ENCODE measurements around the gene ADARB2. TPM values are rescaled to one million over a fixed set of nuclear protein-coding genes. Genes with fewer than 3 reads are reported as not detected.

The ADARB2 gene
- total RNA-seq, 1 experiment from 2014 or later: not detected

DNA sequence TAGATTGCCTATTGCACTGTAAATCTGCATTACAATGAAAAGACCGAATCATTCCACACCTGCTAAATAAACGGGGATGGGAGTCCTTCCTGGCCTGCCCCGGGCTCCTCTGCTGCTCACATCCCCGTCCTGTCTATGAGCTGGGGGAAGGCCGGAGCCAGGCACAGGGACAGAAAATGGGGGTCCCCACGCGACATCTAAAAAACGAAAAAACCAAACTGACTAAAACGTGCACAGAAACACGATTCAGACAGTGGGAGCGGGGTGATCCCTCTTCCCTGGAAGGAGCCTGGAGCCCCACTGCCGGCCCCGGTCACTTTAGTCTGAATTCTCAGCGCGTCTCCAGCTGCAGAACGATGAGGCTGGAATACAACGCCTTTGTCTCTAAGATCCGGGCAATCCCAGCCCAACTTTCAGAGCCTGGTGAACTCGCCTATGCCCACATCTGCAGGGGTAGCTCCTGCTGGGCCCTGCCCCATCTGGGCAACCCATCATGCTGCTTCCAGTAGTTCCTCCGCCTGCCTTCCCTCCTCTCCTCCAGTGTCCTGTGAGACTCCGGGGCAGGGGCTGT, 78.0 kb downstream of the ADARB2 start:
- TF ChIP-seq CTCF (IDR thresholded peaks at IDR 0.05; ENCODE audit: unreplicated experiment): no peak
- Mint-ChIP-seq H3K4me3 (ENCODE audit: low read depth, unreplicated experiment) (no peak overlapping the region), H3K27ac (ENCODE audit: unreplicated experiment) (no peak overlapping the region), H3K36me3 (ENCODE audit: insufficient read depth, unreplicated experiment) (no peaks in the 10 kb centered on the region), H3K9me3 (ENCODE audit: low read depth, unreplicated experiment) (peaks cover 15% of the 10 kb centered on the region), H3K27me3 (ENCODE audit: unreplicated experiment) (peaks cover 43% of the 10 kb centered on the region), H3K4me1 (ENCODE audit: low read depth, unreplicated experiment) (no peaks in the 10 kb centered on the region)
- intact Hi-C loops (cut with micrococcal nuclease; ENCODE audit: unreplicated experiment): no loop called here
- CTCF ChIA-PET: no interaction called here
- DNase-seq: no peak
- BruUV-seq (replicated peaks): no TSS peak

DNA sequence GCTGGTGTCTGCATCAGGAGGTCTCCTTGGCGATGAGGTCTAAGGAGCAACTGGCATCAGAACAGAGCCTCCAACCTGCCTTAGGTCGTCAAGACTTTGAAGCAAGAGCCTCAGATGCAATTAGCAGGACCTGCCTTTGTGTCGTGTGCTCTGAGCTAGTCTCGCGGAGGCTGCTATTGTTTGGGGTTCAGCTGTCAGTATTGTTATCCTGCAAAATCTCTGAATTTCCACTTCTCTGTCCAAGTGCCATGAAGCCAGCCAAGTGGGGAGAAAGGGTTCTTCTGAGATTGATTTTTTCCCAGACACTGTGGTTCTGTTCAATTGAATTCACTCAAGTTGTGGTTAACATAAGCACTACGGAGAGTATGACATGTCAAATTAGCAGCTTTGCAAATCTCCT, 78.7 kb downstream of the ADARB2 start:
- H3K9me3 Mint-ChIP-seq (ENCODE audit: low read depth, unreplicated experiment): peaks cover 15% of the 10 kb centered on the region
- H3K36me3 Mint-ChIP-seq (ENCODE audit: insufficient read depth, unreplicated experiment): no peaks in the 10 kb centered on the region
- BruUV-seq (replicated peaks): no TSS peak
- H3K4me3 Mint-ChIP-seq (ENCODE audit: low read depth, unreplicated experiment): no peak overlapping the region
- H3K27me3 Mint-ChIP-seq (ENCODE audit: unreplicated experiment): peaks cover 43% of the 10 kb centered on the region
- no peak for TF ChIP-seq CTCF (IDR thresholded peaks at IDR 0.05; ENCODE audit: unreplicated experiment)
- no peak for DNase-seq
- H3K4me1 Mint-ChIP-seq (ENCODE audit: low read depth, unreplicated experiment): no peaks in the 10 kb centered on the region
- CTCF ChIA-PET: no interaction called here
- H3K27ac Mint-ChIP-seq (ENCODE audit: unreplicated experiment): no peak overlapping the region
- intact Hi-C loops (cut with micrococcal nuclease; ENCODE audit: unreplicated experiment): no loop called here

DNA sequence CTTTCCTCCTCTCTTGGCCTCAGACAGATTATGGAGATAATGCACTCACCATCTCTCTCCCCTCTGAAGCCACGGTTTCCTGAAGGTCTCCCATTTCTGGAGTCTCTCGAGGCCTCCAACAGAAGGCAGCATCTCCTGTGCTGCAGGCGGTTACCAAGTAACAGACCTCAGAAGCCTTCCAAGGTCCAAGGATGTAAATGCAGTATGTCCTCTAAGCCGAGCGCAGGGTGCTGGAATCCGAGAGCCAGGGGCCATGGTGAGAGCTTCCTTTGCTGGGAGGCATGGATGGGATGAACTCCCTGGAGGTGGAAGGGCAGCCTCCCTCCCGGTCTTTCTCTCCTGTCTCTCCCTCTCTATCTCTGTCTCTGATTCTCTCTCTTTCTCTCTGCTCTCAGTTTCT, 79.8 kb downstream of the ADARB2 start:
- DNase-seq: no peak
- Mint-ChIP-seq H3K27me3 (ENCODE audit: unreplicated experiment) (peaks cover 43% of the 10 kb centered on the region), H3K9me3 (ENCODE audit: low read depth, unreplicated experiment) (peaks cover 15% of the 10 kb centered on the region), H3K4me1 (ENCODE audit: low read depth, unreplicated experiment) (no peaks in the 10 kb centered on the region), H3K36me3 (ENCODE audit: insufficient read depth, unreplicated experiment) (no peaks in the 10 kb centered on the region), H3K4me3 (ENCODE audit: low read depth, unreplicated experiment) (no peak overlapping the region), H3K27ac (ENCODE audit: unreplicated experiment) (no peak overlapping the region)
- CTCF ChIA-PET: no interaction called here
- intact Hi-C loops (cut with micrococcal nuclease; ENCODE audit: unreplicated experiment): no loop called here
- TF ChIP-seq CTCF (IDR thresholded peaks at IDR 0.05; ENCODE audit: unreplicated experiment): no peak
- no TSS peak for BruUV-seq (replicated peaks)

DNA sequence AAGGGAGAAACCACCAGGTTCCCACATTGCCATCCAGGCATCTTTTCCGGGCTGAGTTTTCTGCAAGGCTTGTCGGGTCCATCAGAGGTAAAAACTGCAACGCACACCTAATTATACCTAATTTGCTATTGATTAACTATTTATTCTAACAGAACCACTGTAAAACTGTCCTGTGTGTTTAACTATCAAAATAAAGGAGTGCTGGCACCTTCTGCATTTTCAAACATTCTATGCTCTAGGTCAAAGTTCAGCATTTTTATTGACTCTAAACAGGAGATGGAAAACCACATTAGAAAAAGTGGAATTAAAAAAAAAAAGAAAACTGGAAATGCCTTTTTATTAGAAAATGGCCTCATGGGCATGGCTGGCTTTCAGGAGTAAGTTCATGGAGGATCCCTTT, 82.0 kb downstream of the ADARB2 start:
- DNase-seq: no peak
- intact Hi-C loops (cut with micrococcal nuclease; ENCODE audit: unreplicated experiment): no loop called here
- Mint-ChIP-seq H3K36me3 (ENCODE audit: insufficient read depth, unreplicated experiment) (no peaks in the 10 kb centered on the region), H3K4me3 (ENCODE audit: low read depth, unreplicated experiment) (no peak overlapping the region), H3K4me1 (ENCODE audit: low read depth, unreplicated experiment) (no peaks in the 10 kb centered on the region), H3K27me3 (ENCODE audit: unreplicated experiment) (peaks cover 31% of the 10 kb centered on the region), H3K9me3 (ENCODE audit: low read depth, unreplicated experiment) (peaks cover 12% of the 10 kb centered on the region), H3K27ac (ENCODE audit: unreplicated experiment) (no peak overlapping the region)
- TF ChIP-seq CTCF (IDR thresholded peaks at IDR 0.05; ENCODE audit: unreplicated experiment): no peak
- CTCF ChIA-PET: interaction anchor here (1.3 kb wide), 1 partner anchor 77 kb away, joined by 3 read pairs; no protein-coding TSS in a partner anchor
- no TSS peak for BruUV-seq (replicated peaks)

Measured in Calu3 (cell line).